Measurements from ENCODE around the gene RIC8A.

DNA sequence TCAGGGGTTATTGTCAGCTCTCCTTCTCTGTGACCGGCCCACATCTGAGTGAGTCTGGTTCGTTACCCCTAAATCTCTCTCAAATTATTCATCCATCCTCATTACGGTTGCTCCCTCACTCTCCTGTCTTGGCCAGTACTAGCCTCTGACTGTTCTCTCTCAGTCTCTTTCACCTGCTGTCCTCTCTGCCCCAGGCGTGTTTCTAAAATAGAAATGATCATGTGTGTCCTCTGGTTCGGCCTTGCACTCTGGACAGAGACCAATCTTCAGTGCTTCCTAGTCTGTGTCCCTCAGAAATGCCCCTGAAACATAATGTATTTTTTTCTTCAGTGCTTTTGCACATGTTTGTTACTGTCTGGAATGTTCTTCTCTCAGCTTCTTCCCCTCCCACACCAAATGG, 34.1 kb downstream of the RIC8A start:
- no peak for TF ChIP-seq EZH2 (IDR thresholded peaks at IDR 0.05; ENCODE audit: low read depth)
- TF ChIP-seq, protein P1, sequence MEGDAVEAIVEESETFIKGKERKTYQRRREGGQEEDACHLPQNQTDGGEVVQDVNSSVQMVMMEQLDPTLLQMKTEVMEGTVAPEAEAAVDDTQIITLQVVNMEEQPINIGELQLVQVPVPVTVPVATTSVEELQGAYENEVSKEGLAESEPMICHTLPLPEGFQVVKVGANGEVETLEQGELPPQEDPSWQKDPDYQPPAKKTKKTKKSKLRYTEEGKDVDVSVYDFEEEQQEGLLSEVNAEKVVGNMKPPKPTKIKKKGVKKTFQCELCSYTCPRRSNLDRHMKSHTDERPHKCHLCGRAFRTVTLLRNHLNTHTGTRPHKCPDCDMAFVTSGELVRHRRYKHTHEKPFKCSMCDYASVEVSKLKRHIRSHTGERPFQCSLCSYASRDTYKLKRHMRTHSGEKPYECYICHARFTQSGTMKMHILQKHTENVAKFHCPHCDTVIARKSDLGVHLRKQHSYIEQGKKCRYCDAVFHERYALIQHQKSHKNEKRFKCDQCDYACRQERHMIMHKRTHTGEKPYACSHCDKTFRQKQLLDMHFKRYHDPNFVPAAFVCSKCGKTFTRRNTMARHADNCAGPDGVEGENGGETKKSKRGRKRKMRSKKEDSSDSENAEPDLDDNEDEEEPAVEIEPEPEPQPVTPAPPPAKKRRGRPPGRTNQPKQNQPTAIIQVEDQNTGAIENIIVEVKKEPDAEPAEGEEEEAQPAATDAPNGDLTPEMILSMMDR (conservative IDR thresholded peaks at IDR 0.05), result no peak

Data from PC-9 (cell line).